GM19452 (cell line): ENCODE measurements around the gene PPWD1.
"Not testable (repeated sequence)": the region's sequence is repeated elsewhere in the genome, so short reads cannot be mapped to it uniquely, and the experiment has no call there.

Source experiments
- ATAC-seq: cut with Tn5 transposase; IDR thresholded peaks from one replicate; pipeline ENCODE4 v1.9.1; 2021; ENCODE audit not compliant: unreplicated experiment

Gene PPWD1

GRCh38 chr5:65562731-65563701, at the start of gene PPWD1, which contains the start of gene CENPK:
Gene PPWD1 (plus strand): TSS chr5:65563296. CDS start chr5:65563311, 15 bp downstream.
Gene CENPK (minus strand): TSS chr5:65563168. CDS start chr5:65554907, 8,261 bp downstream.
- ATAC-seq = peak; percentile 99

- ATAC-seq = no peak
These were observed 37.4 kb upstream of the PPWD1 start for GRCh38 chr5:65525726-65526125.

- ATAC-seq = no peak
These were observed 32.2 kb upstream of the PPWD1 start for GRCh38 chr5:65530904-65531303.

GRCh38 chr5:65535529-65535987, 27.5 kb upstream of the PPWD1 start:
- ATAC-seq = no peak

GRCh38 chr5:65539827-65540226, 23.3 kb upstream of the PPWD1 start:
- ATAC-seq = no peak

GRCh38 chr5:65544473-65544872, 18.6 kb upstream of the PPWD1 start:
- ATAC-seq = no peak

- ATAC-seq = no peak
These were observed 17.0 kb upstream of the PPWD1 start for GRCh38 chr5:65546141-65546540.

GRCh38 chr5:65548281-65548680, 14.8 kb upstream of the PPWD1 start:
- ATAC-seq = no peak

GRCh38 chr5:65553941-65554340, 9.2 kb upstream of the PPWD1 start:
- ATAC-seq = no peak

- ATAC-seq = no peak
These were observed 7.8 kb upstream of the PPWD1 start for GRCh38 chr5:65555287-65555686.

- no peak for ATAC-seq
These were observed 6.9 kb upstream of the PPWD1 start for GRCh38 chr5:65556181-65556580.

GRCh38 chr5:65556718-65557117, 6.4 kb upstream of the PPWD1 start:
- ATAC-seq = no peak

- no peak for ATAC-seq
These were observed 681 bp downstream of the PPWD1 start for GRCh38 chr5:65563777-65564176.

- no peak for ATAC-seq
These were observed 3.4 kb downstream of the PPWD1 start for GRCh38 chr5:65566505-65566904.

GRCh38 chr5:65570598-65571226, 7.6 kb downstream of the PPWD1 start:
- ATAC-seq = no peak

- ATAC-seq = no peak
These were observed 14.0 kb downstream of the PPWD1 start for GRCh38 chr5:65577141-65577540.

- ATAC-seq = no peak
These were observed 25.6 kb downstream of the PPWD1 start for GRCh38 chr5:65588694-65589093.

GRCh38 chr5:65601761-65602160, 38.7 kb downstream of the PPWD1 start:
- not testable (repeated sequence) for ATAC-seq

- ATAC-seq = no peak
These were observed 48.4 kb downstream of the PPWD1 start for GRCh38 chr5:65611524-65611923.

GRCh38 chr5:65612298-65612907, 49.3 kb downstream of the PPWD1 start:
- no peak for ATAC-seq

- no peak for ATAC-seq
These were observed 56.9 kb downstream of the PPWD1 start for GRCh38 chr5:65620021-65620420.
